Kidney (tissue), 14 donors: Measurements from ENCODE around the gene DLGAP4. TPM values are rescaled to one million over a fixed set of nuclear protein-coding genes. Genes with fewer than 3 reads are reported as not detected.

ENCODE experiments used
- DNase-seq, 5 donors: peaks; one replicate each; pipeline ENCODE4 v3.0.0-alpha.2; 2013 to 2020
- FAIRE-seq: peaks from 2 replicates; lab custom pipeline; 2012; peaks lifted over from hg19 to GRCh38; lab: Jason Lieb, UNC
- H3K27ac ChIP-seq, 2 donors: one replicate each; pipeline ENCODE4 v1.7.0; 2013; ENCODE audit warnings: low read depth in 2 of 2, low read length in 2 of 2, inconsistent platforms in 1 of 2
- H3K27me3 ChIP-seq: one replicate; pipeline ENCODE4 v1.7.1; 2013; ENCODE audit warnings: low read length, inconsistent platforms; ENCODE audit not compliant: control insufficient read depth, insufficient read depth
- H3K36me3 ChIP-seq, 3 donors: one replicate each; pipeline versions ENCODE4 v1.7.0 to v1.7.1; 2013; ENCODE audit warnings: low read length in 3 of 3, control low read depth in 1 of 3, inconsistent platforms in 1 of 3; ENCODE audit not compliant: insufficient read depth in 3 of 3, control insufficient read depth in 2 of 3
- H3K4me1 ChIP-seq, 3 donors: one replicate each; pipeline versions ENCODE4 v1.7.0 to v1.7.1; 2013; ENCODE audit warnings: low read length in 3 of 3, inconsistent platforms in 1 of 3, low read depth in 1 of 3; ENCODE audit not compliant: control insufficient read depth in 2 of 3, insufficient read depth in 2 of 3
- H3K4me3 ChIP-seq, 3 donors: one replicate each; pipeline versions ENCODE4 v1.7.0 to v1.8.1; 2013; ENCODE audit warnings: low read length in 3 of 3, control low read depth in 1 of 3, inconsistent platforms in 1 of 3
- H3K9ac ChIP-seq, 3 donors: one replicate each; pipeline versions ENCODE4 v1.7.0 to v1.7.1; 2013; ENCODE audit warnings: low read length in 3 of 3, control low read depth in 1 of 3, inconsistent platforms in 1 of 3
- H3K9me3 ChIP-seq, 3 donors: one replicate each; pipeline versions ENCODE4 v1.7.0 to v1.7.1; 2013; ENCODE audit warnings: low read length in 3 of 3, control low read depth in 1 of 3, inconsistent platforms in 1 of 3; ENCODE audit not compliant: control insufficient read depth in 2 of 3, insufficient read depth in 1 of 3
- CTCF ChIP-seq: IDR thresholded peaks from 3 replicates; pipeline ENCODE4 v1.5.1; 2012; ENCODE audit warnings: mild to moderate bottlenecking, moderate library complexity, borderline replicate concordance; ENCODE audit not compliant: insufficient read depth; ENCODE audit errors: extremely low read depth
- intact Hi-C: fragments of 100-400 bp; cut with DNase I; formaldehyde crosslinking; loops from one replicate; pipeline ENCODE4 v1.11.1; 2022
- polyA plus RNA-seq: library from polyadenylated mRNA; stranded (reverse); fragments of 350-450 nt; fragmentation: Illumina TruSeq; extraction: RNeasy Lipid Tissue Mini Kit (QIAGEN cat#74804); gene quantifications from one replicate; pipeline ENCODE4 v1.2.3, GENCODE V29; 2014; ENCODE audit warnings: low read depth, low replicate concordance; ENCODE audit not compliant: insufficient read depth
- total RNA-seq: library from RNA; stranded (reverse); fragmentation: NEBNext Ultra II Directional; extraction: Animal tissue kit (Norgen Biotek cat#: 25700); gene quantifications from one replicate; pipeline ENCODE4 v1.2.1, GENCODE V29; 2021
- donor health status: control.
- donor health status: control.
- donor health status: control.
- donor health status: control.
- donor health status: control.
- donor health status: DM: yes; HTN: yes; CAD: no.
- donor health status: Normal renal cell carcinoma (clear cell type).

DLGAP4 gene
- total and polyA plus RNA-seq, 2 donors from 2014 or later: 19.6 to 62.4 TPM

- H3K4me3 ChIP-seq: peak overlapping the region; percentile 46 to 79 (median 70)
Observed at GRCh38 chr20:36572701-36573102, 266.6 kb downstream of the DLGAP4 start.

GRCh38 chr20:36573103-36573797 is 267.1 kb downstream of the DLGAP4 start, which contains the start of gene TGIF2:
TSS of gene TGIF2 (plus strand) at chr20:36573597. CDS start at chr20:36578775, 5,178 bp downstream.
- intact Hi-C loops: no loop called here
- H3K27me3 ChIP-seq: no peaks in the 10 kb centered on the region
- DNase-seq (peak; percentile 96 to 98 (median 97)), FAIRE-seq (no peak)
- TF ChIP-seq CTCF: no peak
- H3K4me3 ChIP-seq: peak within 1 kb of the TSS; percentile 70 to 79 (median 74)
- peak within 1 kb of the TSS; percentile 93 to 98 for H3K27ac ChIP-seq
- no peaks in the 10 kb centered on the region for H3K9me3 ChIP-seq
- H3K9ac ChIP-seq: peak within 1 kb of the TSS; percentile 55 to 86 (median 58)
- H3K36me3 ChIP-seq: no peaks in the 10 kb centered on the region
- H3K4me1 ChIP-seq: peaks cover 0 to 15% (median 10%) of the 10 kb centered on the region in 3 donors

More at GRCh38 chr20:36572701-36573102, 266.6 kb downstream of the DLGAP4 start:
- intact Hi-C loops: no loop called here
- H3K9me3 ChIP-seq: no peaks in the 10 kb centered on the region
- H3K27me3 ChIP-seq: no peaks in the 10 kb centered on the region
- peak overlapping the region; percentile 87 to 93 for H3K27ac ChIP-seq
- peaks cover 0 to 15% (median 7%) of the 10 kb centered on the region in 3 donors for H3K4me1 ChIP-seq
- DNase-seq (peak in 3 of 5 donors; percentile 25 to 57 (median 43)), FAIRE-seq (no peak)
- H3K9ac ChIP-seq: peak overlapping the region; percentile 11 to 86 (median 58)
- H3K36me3 ChIP-seq: no peaks in the 10 kb centered on the region
- no peak for TF ChIP-seq CTCF

GRCh38 chr20:36573798-36574365 is 267.7 kb downstream of the DLGAP4 start:
- intact Hi-C loops: no loop called here
- H3K36me3 ChIP-seq: peaks cover 0 to 2% (median 2%) of the 10 kb centered on the region in 3 donors
- FAIRE-seq: no peak
- peak overlapping the region; percentile 46 to 63 (median 52) for H3K4me3 ChIP-seq
- peaks cover 0 to 19% (median 16%) of the 10 kb centered on the region in 3 donors for H3K4me1 ChIP-seq
- peak overlapping the region; percentile 85 to 98 for H3K27ac ChIP-seq
- no peaks in the 10 kb centered on the region for H3K27me3 ChIP-seq
- no peak for TF ChIP-seq CTCF
- no peaks in the 10 kb centered on the region for H3K9me3 ChIP-seq
- peak overlapping the region in 2 of 3 donors; percentile 55 to 86 for H3K9ac ChIP-seq
- DNase-seq: peak in 1 of 5 donors; percentile 86
